Fibroblast of lung (primary cell): ENCODE data around the gene DUSP16. TPM values are rescaled to one million over a fixed set of nuclear protein-coding genes. Genes with fewer than 3 reads are reported as not detected.
A peak's percentile ranks its signal among the peaks of the same experiment; 100 is the strongest.

ENCODE experiments used
- DNase-seq, 2 donors: peaks; one replicate each; pipeline versions ENCODE4 v3.0.0 to v3.0.0-alpha.2; 2010; ENCODE audit warnings: low read depth in 2 of 2
- H2AFZ ChIP-seq: 2 replicates; pipeline ENCODE4 v1.5.1; 2012; ENCODE audit warnings: low read length, control low read depth, inconsistent platforms
- H3K27ac ChIP-seq: 2 replicates; pipeline ENCODE4 v1.5.1; 2011; ENCODE audit warnings: low read length, control low read depth; ENCODE audit not compliant: insufficient read depth
- H3K27me3 ChIP-seq: 2 replicates; pipeline ENCODE4 v1.5.1; 2011; ENCODE audit warnings: mild to moderate bottlenecking, low read length; ENCODE audit not compliant: control insufficient read depth, insufficient read depth
- H3K36me3 ChIP-seq: 2 replicates; pipeline ENCODE4 v1.5.1; 2011; ENCODE audit warnings: low read length; ENCODE audit not compliant: control insufficient read depth, insufficient read depth
- H3K4me1 ChIP-seq: 2 replicates; pipeline ENCODE4 v1.5.1; 2011; ENCODE audit warnings: low read length; ENCODE audit not compliant: control insufficient read depth, insufficient read depth; ENCODE audit errors: extremely low read depth
- H3K4me2 ChIP-seq: 2 replicates; pipeline ENCODE4 v1.5.1; 2011; ENCODE audit warnings: low read length, control low read depth; ENCODE audit not compliant: insufficient read depth; ENCODE audit errors: extremely low read depth
- H3K4me3 ChIP-seq, 4 experiments: fragments of 200-600 bp in 1 of 4; sonication (generic) in 1 of 4; replicated peaks in 1 of 4; 2 replicates each; pipeline ENCODE4 v1.5.1; 2011 to 2016; ENCODE audit warnings: low read length in 4 of 4, low read depth in 3 of 4, mild to moderate bottlenecking in 3 of 4, control low read depth in 2 of 4, inconsistent platforms in 1 of 4, mixed read lengths in 1 of 4; ENCODE audit not compliant: insufficient read depth in 1 of 4; ENCODE audit errors: control extremely low read depth in 1 of 4
- H3K79me2 ChIP-seq: 2 replicates; pipeline ENCODE4 v1.5.1; 2012; ENCODE audit warnings: mild to moderate bottlenecking, low read length, inconsistent platforms; ENCODE audit not compliant: control insufficient read depth, insufficient read depth
- H3K9ac ChIP-seq: 2 replicates; pipeline ENCODE4 v1.5.1; 2011; ENCODE audit warnings: mild to moderate bottlenecking, low read length, control low read depth; ENCODE audit not compliant: insufficient read depth
- H3K9me3 ChIP-seq: 2 replicates; pipeline ENCODE4 v1.5.1; 2012; ENCODE audit warnings: low read depth, low read length; ENCODE audit not compliant: control insufficient read depth, insufficient read depth
- H4K20me1 ChIP-seq: 2 replicates; pipeline ENCODE4 v1.5.1; 2011; ENCODE audit warnings: low read length; ENCODE audit not compliant: control insufficient read depth, insufficient read depth; ENCODE audit errors: extremely low read depth
- EZH2 ChIP-seq: IDR thresholded peaks from 2 replicates; pipeline ENCODE4 v1.5.1; 2012; ENCODE audit warnings: low read length, control low read depth, mild to moderate bottlenecking; ENCODE audit errors: missing control alignments
- polyA plus RNA-seq, 2 donors: library from polyadenylated mRNA; depleted of rRNA in 1 of 2; stranded (reverse) in 1 of 2; unstranded in 1 of 2; fragments of >200 nt; gene quantifications; 2 replicates each; pipeline ENCODE4 v1.2.1, GENCODE V29; 2011 to 2012; ENCODE audit warnings: missing spikeins in 1 of 2
- total RNA-seq: library from RNA; depleted of rRNA; stranded (reverse); fragments of >200 nt; gene quantifications from 2 replicates; pipeline ENCODE4 v1.2.1, GENCODE V29; 2014
- TF ChIP-seq, protein P1 (sequence below), 2 donors: IDR thresholded peaks in 1 of 2; conservative IDR thresholded peaks in 1 of 2; 1 replicate in 1 of 2; 2 replicates in 1 of 2; pipeline ENCODE4 v1.5.1; 2011 to 2012; ENCODE audit warnings: low read length in 2 of 2, control low read depth in 1 of 2, inconsistent platforms in 1 of 2, low read depth in 1 of 2, mild to moderate bottlenecking in 1 of 2

DUSP16 gene
- total and polyA plus RNA-seq, 2 donors (not counting 1 experiment from before 2014, with no cell fraction given) = 9.4 to 15.2 TPM

DNA sequence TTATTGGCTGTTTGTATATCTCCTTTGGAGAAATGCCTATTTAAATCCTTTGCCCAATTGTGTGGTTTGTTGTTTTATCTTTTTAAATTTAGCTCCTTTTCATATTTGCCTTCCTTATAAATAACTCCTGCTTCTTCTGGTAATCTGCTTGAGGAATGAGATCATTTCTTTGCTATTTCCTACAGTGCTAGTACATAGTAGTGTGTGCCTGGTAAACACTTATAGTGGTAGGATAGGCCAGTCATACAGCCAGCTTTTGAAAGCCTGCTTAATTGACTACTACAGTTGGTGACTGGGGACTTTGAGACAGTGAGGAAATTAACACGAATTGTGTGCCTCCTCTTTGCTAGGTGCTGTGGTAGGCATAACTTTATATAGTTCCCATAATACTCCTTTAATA, 137.0 kb downstream of the DUSP16 start:
- TF ChIP-seq, protein P1, sequence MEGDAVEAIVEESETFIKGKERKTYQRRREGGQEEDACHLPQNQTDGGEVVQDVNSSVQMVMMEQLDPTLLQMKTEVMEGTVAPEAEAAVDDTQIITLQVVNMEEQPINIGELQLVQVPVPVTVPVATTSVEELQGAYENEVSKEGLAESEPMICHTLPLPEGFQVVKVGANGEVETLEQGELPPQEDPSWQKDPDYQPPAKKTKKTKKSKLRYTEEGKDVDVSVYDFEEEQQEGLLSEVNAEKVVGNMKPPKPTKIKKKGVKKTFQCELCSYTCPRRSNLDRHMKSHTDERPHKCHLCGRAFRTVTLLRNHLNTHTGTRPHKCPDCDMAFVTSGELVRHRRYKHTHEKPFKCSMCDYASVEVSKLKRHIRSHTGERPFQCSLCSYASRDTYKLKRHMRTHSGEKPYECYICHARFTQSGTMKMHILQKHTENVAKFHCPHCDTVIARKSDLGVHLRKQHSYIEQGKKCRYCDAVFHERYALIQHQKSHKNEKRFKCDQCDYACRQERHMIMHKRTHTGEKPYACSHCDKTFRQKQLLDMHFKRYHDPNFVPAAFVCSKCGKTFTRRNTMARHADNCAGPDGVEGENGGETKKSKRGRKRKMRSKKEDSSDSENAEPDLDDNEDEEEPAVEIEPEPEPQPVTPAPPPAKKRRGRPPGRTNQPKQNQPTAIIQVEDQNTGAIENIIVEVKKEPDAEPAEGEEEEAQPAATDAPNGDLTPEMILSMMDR (conservative IDR thresholded peaks at IDR 0.05 in 1 of 2, IDR thresholded peaks at IDR 0.05 in 1 of 2; ENCODE audit: low read depth in 1 of 2, low read length in 2 of 2) = no peak
- no peak for TF ChIP-seq EZH2
- Histone ChIP-seq H3K27me3 (no peaks in the 10 kb centered on the region), H3K4me3 (no peak overlapping the region), H3K9me3 (no peaks in the 10 kb centered on the region), H3K4me2 (no peak overlapping the region), H3K27ac (no peak overlapping the region), H3K4me1 (peaks cover 2% of the 10 kb centered on the region), H3K36me3 (no peaks in the 10 kb centered on the region), H3K9ac (no peak overlapping the region), H2AFZ (no peak overlapping the region), H4K20me1 (no peaks in the 10 kb centered on the region), H3K79me2 (no peaks in the 10 kb centered on the region)
- peak in 1 of 2 donors; percentile 65 for DNase-seq

DNA sequence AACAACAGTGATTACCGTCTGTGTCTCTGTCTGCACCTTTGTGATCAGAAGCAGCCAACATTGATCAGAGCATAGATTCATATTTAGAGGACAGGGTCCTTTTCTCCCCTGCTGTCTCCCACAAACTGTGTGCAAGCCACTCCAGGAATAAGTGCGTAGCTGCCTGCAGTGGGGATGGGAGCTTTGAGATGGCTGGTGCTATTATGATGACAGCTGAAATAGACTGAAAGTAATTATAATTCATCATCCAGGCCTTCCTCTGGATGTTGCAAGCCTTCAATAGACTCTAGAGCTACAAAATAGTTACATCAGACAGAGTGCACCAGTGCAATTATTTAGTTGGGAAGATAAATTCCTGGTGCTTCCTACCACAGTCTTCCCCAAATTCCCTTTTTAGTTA, 137.7 kb downstream of the DUSP16 start:
- H3K4me3 ChIP-seq = no peak overlapping the region
- H3K27ac ChIP-seq = no peak overlapping the region
- no peaks in the 10 kb centered on the region for H4K20me1 ChIP-seq
- H3K36me3 ChIP-seq = no peaks in the 10 kb centered on the region
- no peak for DNase-seq
- H3K79me2 ChIP-seq = no peaks in the 10 kb centered on the region
- H3K4me1 ChIP-seq = peaks cover 2% of the 10 kb centered on the region
- no peak overlapping the region for H3K9ac ChIP-seq
- TF ChIP-seq EZH2 = no peak
- TF ChIP-seq, protein P1 (conservative IDR thresholded peaks at IDR 0.05 in 1 of 2, IDR thresholded peaks at IDR 0.05 in 1 of 2; ENCODE audit: low read depth in 1 of 2, low read length in 2 of 2) = no peak
- H3K27me3 ChIP-seq = no peaks in the 10 kb centered on the region
- no peaks in the 10 kb centered on the region for H3K9me3 ChIP-seq
- H3K4me2 ChIP-seq = no peak overlapping the region
- H2AFZ ChIP-seq = no peak overlapping the region

Other genes with a start within 250 kb of the DUSP16 start
- gene MANSC1, start 212.6 kb downstream of the DUSP16 start, total RNA-seq = 1.3 and 1.8 TPM in 2 replicates
- 3.4 and 3.7 TPM in 2 replicates for gene MANSC1, start 212.6 kb downstream of the DUSP16 start, polyA plus RNA-seq
- 14.4 and 15.7 TPM in 2 replicates for gene BORCS5, start 205.8 kb downstream of the DUSP16 start, total RNA-seq
- gene BORCS5, start 205.8 kb downstream of the DUSP16 start, polyA plus RNA-seq = 13.5 and 17.9 TPM in 2 replicates
- gene CREBL2, start 49.0 kb upstream of the DUSP16 start, total RNA-seq = 46.7 and 59.5 TPM in 2 replicates
- gene CREBL2, start 49.0 kb upstream of the DUSP16 start, polyA plus RNA-seq = 28.8 and 35.9 TPM in 2 replicates
- gene GPR19, start 133.3 kb upstream of the DUSP16 start, total RNA-seq = not detected in 2 replicates
- gene GPR19, start 133.3 kb upstream of the DUSP16 start, polyA plus RNA-seq = 0.24 and 0.35 TPM in 2 replicates
- 50.9 and 58.0 TPM in 2 replicates for gene CDKN1B, start 154.5 kb upstream of the DUSP16 start, total RNA-seq
- gene CDKN1B, start 154.5 kb upstream of the DUSP16 start, polyA plus RNA-seq = 12.6 and 21.4 TPM in 2 replicates
- gene APOLD1, start 222.8 kb upstream of the DUSP16 start, total RNA-seq = 1.5 and 3.1 TPM in 2 replicates
- gene APOLD1, start 222.8 kb upstream of the DUSP16 start, polyA plus RNA-seq = 2.7 and 3.2 TPM in 2 replicates